SU-DHL-6 (cell line): ENCODE measurements around the gene MIOX.

Source experiments
- EZH2phosphoT487 ChIP-seq: fragments of 200-600 bp; sonication (generic), shearing (Covaris generic); conservative IDR thresholded peaks from 2 replicates; pipeline ENCODE4 v1.6.1; 2018; ENCODE audit warnings: mild to moderate bottlenecking, antibody characterized with exemption, low read length, moderate library complexity, mixed read lengths
- TF ChIP-seq, protein P1 (sequence below): fragments of 200-600 bp; sonication (generic); IDR thresholded peaks from one replicate; pipeline ENCODE4 v1.5.1; 2017; ENCODE audit warnings: antibody characterized with exemption, mild to moderate bottlenecking, low read length, moderate library complexity; ENCODE audit not compliant: insufficient read depth, poor library complexity, severe bottlenecking

DNA sequence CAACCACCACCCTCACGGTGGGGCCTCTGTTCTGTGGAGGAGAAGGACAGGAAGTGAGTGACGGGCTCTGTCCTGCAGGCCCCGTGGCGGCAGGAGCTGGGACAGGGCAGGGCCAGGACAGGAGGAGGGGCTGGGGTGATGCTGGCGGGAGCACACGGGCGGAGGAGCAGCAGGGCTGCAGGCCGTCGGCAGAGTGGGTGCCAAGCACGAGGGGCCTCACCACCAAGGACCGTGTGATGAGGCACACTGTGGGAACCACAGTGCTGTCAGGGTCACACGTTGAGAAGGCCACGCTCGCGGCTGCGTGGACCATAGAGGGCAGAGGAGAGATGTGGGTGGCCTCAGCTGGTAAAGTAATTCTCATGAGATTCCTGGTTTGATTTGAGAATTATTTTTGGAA, 30.2 kb downstream of the MIOX start:
- TF ChIP-seq, protein P1, sequence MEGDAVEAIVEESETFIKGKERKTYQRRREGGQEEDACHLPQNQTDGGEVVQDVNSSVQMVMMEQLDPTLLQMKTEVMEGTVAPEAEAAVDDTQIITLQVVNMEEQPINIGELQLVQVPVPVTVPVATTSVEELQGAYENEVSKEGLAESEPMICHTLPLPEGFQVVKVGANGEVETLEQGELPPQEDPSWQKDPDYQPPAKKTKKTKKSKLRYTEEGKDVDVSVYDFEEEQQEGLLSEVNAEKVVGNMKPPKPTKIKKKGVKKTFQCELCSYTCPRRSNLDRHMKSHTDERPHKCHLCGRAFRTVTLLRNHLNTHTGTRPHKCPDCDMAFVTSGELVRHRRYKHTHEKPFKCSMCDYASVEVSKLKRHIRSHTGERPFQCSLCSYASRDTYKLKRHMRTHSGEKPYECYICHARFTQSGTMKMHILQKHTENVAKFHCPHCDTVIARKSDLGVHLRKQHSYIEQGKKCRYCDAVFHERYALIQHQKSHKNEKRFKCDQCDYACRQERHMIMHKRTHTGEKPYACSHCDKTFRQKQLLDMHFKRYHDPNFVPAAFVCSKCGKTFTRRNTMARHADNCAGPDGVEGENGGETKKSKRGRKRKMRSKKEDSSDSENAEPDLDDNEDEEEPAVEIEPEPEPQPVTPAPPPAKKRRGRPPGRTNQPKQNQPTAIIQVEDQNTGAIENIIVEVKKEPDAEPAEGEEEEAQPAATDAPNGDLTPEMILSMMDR: no peak
- TF ChIP-seq EZH2phosphoT487: no peak
